CD4-positive, alpha-beta T cell treated with Interleukin-17A for 4 hours (primary cell): ENCODE data around the gene CERS6.

Source experiments
- DNase-seq: peaks from one replicate; pipeline ENCODE4 v3.0.0-alpha.2; 2020; ENCODE audit warnings: mixed read lengths

Gene CERS6

GRCh38 chr2:168574856-168575630 is 119.0 kb downstream of the CERS6 start:
- DNase-seq = no peak

GRCh38 chr2:168577885-168578284 is 121.8 kb downstream of the CERS6 start:
- DNase-seq = no peak

- no peak for DNase-seq
These were observed 127.1 kb downstream of the CERS6 start for GRCh38 chr2:168583064-168583709.

- DNase-seq = no peak
These were observed 127.8 kb downstream of the CERS6 start for GRCh38 chr2:168583710-168584521.

- DNase-seq = no peak
These were observed 128.8 kb downstream of the CERS6 start for GRCh38 chr2:168584911-168585310.

- DNase-seq = no peak
These were observed 129.6 kb downstream of the CERS6 start for GRCh38 chr2:168585700-168586099.

GRCh38 chr2:168587307-168587706 is 131.2 kb downstream of the CERS6 start:
- DNase-seq = no peak

GRCh38 chr2:168589236-168590211 is 133.5 kb downstream of the CERS6 start:
- no peak for DNase-seq

GRCh38 chr2:168592181-168592831 is 136.2 kb downstream of the CERS6 start:
- DNase-seq = no peak

- DNase-seq = no peak
These were observed 137.6 kb downstream of the CERS6 start for GRCh38 chr2:168593713-168594112.

- DNase-seq = no peak
These were observed 138.7 kb downstream of the CERS6 start for GRCh38 chr2:168594778-168595177.

GRCh38 chr2:168596881-168597655 is 141.0 kb downstream of the CERS6 start:
- no peak for DNase-seq

GRCh38 chr2:168599738-168600137 is 143.7 kb downstream of the CERS6 start:
- DNase-seq = no peak

- DNase-seq = no peak
These were observed 144.9 kb downstream of the CERS6 start for GRCh38 chr2:168600949-168601348.

GRCh38 chr2:168601741-168602140 is 145.7 kb downstream of the CERS6 start:
- no peak for DNase-seq

GRCh38 chr2:168602379-168602778 is 146.3 kb downstream of the CERS6 start:
- no peak for DNase-seq

GRCh38 chr2:168602846-168603401 is 146.9 kb downstream of the CERS6 start:
- no peak for DNase-seq

GRCh38 chr2:168603439-168603961 is 147.4 kb downstream of the CERS6 start:
- no peak for DNase-seq

GRCh38 chr2:168604252-168604651 is 148.2 kb downstream of the CERS6 start:
- DNase-seq = no peak

GRCh38 chr2:168607992-168608391 is 151.9 kb downstream of the CERS6 start:
- no peak for DNase-seq
